HUES48 (cell line): Measurements from ENCODE around the gene DYSF.
"Not testable (repeated sequence)": the region's sequence is repeated elsewhere in the genome, so short reads cannot be mapped to it uniquely, and the experiment has no call there.

ENCODE experiments used
- H3K27ac ChIP-seq: one replicate; pipeline ENCODE4 v1.7.0; 2013; ENCODE audit warnings: low read depth, low read length, inconsistent platforms
- H3K27me3 ChIP-seq: 2 replicates; pipeline ENCODE4 v1.6.1; 2013; ENCODE audit warnings: mild to moderate bottlenecking, low read length; ENCODE audit not compliant: control insufficient read depth, insufficient read depth
- H3K36me3 ChIP-seq: 2 replicates; pipeline ENCODE4 v1.6.1; 2013; ENCODE audit warnings: low read length; ENCODE audit not compliant: control insufficient read depth, insufficient read depth
- H3K4me1 ChIP-seq: 2 replicates; pipeline ENCODE4 v1.6.1; 2013; ENCODE audit warnings: mild to moderate bottlenecking, low read length; ENCODE audit not compliant: control insufficient read depth, insufficient read depth
- H3K4me3 ChIP-seq: 2 replicates; pipeline ENCODE4 v1.5.1; 2013; ENCODE audit warnings: mild to moderate bottlenecking, low read depth, low read length
- H3K9ac ChIP-seq: 2 replicates; pipeline ENCODE4 v1.6.1; 2013; ENCODE audit warnings: mild to moderate bottlenecking, low read depth, low read length, moderate library complexity
- H3K9me3 ChIP-seq: 2 replicates; pipeline ENCODE4 v1.6.1; 2013; ENCODE audit warnings: low read length; ENCODE audit not compliant: control insufficient read depth, insufficient read depth

Gene DYSF

GRCh38 chr2:71637736-71638135 lies 184.4 kb downstream of the DYSF start:
- Histone ChIP-seq H3K9me3 (no peaks in the 10 kb centered on the region), H3K27me3 (no peaks in the 10 kb centered on the region), H3K4me1 (no peaks in the 10 kb centered on the region), H3K9ac (no peak overlapping the region), H3K36me3 (no peaks in the 10 kb centered on the region), H3K4me3 (no peak overlapping the region), H3K27ac (no peak overlapping the region)

GRCh38 chr2:71639735-71640134 lies 186.4 kb downstream of the DYSF start:
- Histone ChIP-seq H3K27ac (no peak overlapping the region), H3K4me1 (no peaks in the 10 kb centered on the region)

GRCh38 chr2:71640489-71640888 lies 187.1 kb downstream of the DYSF start:
- Histone ChIP-seq H3K27me3 (no peaks in the 10 kb centered on the region), H3K9me3 (no peaks in the 10 kb centered on the region), H3K36me3 (no peaks in the 10 kb centered on the region), H3K27ac (no peak overlapping the region), H3K4me1 (no peaks in the 10 kb centered on the region), H3K4me3 (no peak overlapping the region), H3K9ac (no peak overlapping the region)

More at GRCh38 chr2:71639735-71640134, 186.4 kb downstream of the DYSF start:
- Histone ChIP-seq H3K4me3 (no peak overlapping the region), H3K9me3 (no peaks in the 10 kb centered on the region), H3K27me3 (no peaks in the 10 kb centered on the region), H3K9ac (no peak overlapping the region), H3K36me3 (no peaks in the 10 kb centered on the region)

GRCh38 chr2:71643674-71644357 lies 190.5 kb downstream of the DYSF start:
- Histone ChIP-seq H3K4me1 (no peaks in the 10 kb centered on the region), H3K27ac (no peak overlapping the region), H3K36me3 (no peaks in the 10 kb centered on the region), H3K4me3 (no peak overlapping the region), H3K9ac (no peak overlapping the region), H3K9me3 (no peaks in the 10 kb centered on the region), H3K27me3 (no peaks in the 10 kb centered on the region)

GRCh38 chr2:71646028-71646427 lies 192.7 kb downstream of the DYSF start:
- Histone ChIP-seq H3K4me3 (no peak overlapping the region), H3K36me3 (no peaks in the 10 kb centered on the region), H3K9ac (no peak overlapping the region), H3K4me1 (no peaks in the 10 kb centered on the region), H3K9me3 (no peaks in the 10 kb centered on the region), H3K27ac (no peak overlapping the region), H3K27me3 (no peaks in the 10 kb centered on the region)

- H3K27me3 ChIP-seq, result no peaks in the 10 kb centered on the region
- no peaks in the 10 kb centered on the region for H3K4me1 ChIP-seq
- H3K9me3 ChIP-seq, result no peaks in the 10 kb centered on the region
- no peak overlapping the region for H3K9ac ChIP-seq
- no peaks in the 10 kb centered on the region for H3K36me3 ChIP-seq
- no peak overlapping the region for H3K4me3 ChIP-seq
- no peak overlapping the region for H3K27ac ChIP-seq
These were observed 194.0 kb downstream of the DYSF start for GRCh38 chr2:71647356-71647755.

GRCh38 chr2:71655498-71655897 lies 202.1 kb downstream of the DYSF start:
- H3K4me1 ChIP-seq, result no peaks in the 10 kb centered on the region
- no peaks in the 10 kb centered on the region for H3K36me3 ChIP-seq
- no peaks in the 10 kb centered on the region for H3K27me3 ChIP-seq
- no peak overlapping the region for H3K4me3 ChIP-seq
- no peak overlapping the region for H3K9ac ChIP-seq
- no peak overlapping the region for H3K27ac ChIP-seq
- peaks cover 14% of the 10 kb centered on the region for H3K9me3 ChIP-seq

GRCh38 chr2:71658256-71658655 lies 204.9 kb downstream of the DYSF start:
- H3K9ac ChIP-seq, H3K4me1 ChIP-seq, H3K4me3 ChIP-seq, H3K27ac ChIP-seq, H3K36me3 ChIP-seq, H3K27me3 ChIP-seq: not testable (repeated sequence)
- peaks cover 14% of the 10 kb centered on the region for H3K9me3 ChIP-seq

- H3K9me3 ChIP-seq, result peaks cover 14% of the 10 kb centered on the region
- no peaks in the 10 kb centered on the region for H3K27me3 ChIP-seq
- H3K9ac ChIP-seq, result no peak overlapping the region
- H3K27ac ChIP-seq, result no peak overlapping the region
- H3K36me3 ChIP-seq, result no peaks in the 10 kb centered on the region
- H3K4me3 ChIP-seq, result no peak overlapping the region
- H3K4me1 ChIP-seq, result no peaks in the 10 kb centered on the region
These were observed 205.4 kb downstream of the DYSF start for GRCh38 chr2:71658771-71659170.

GRCh38 chr2:71659868-71660518 lies 206.6 kb downstream of the DYSF start:
- no peak overlapping the region for H3K4me3 ChIP-seq
- H3K27ac ChIP-seq, result no peak overlapping the region
- peaks cover 14% of the 10 kb centered on the region for H3K9me3 ChIP-seq
- no peaks in the 10 kb centered on the region for H3K36me3 ChIP-seq
- no peaks in the 10 kb centered on the region for H3K4me1 ChIP-seq
- no peak overlapping the region for H3K9ac ChIP-seq
- no peaks in the 10 kb centered on the region for H3K27me3 ChIP-seq

- Histone ChIP-seq H3K27me3 (no peaks in the 10 kb centered on the region), H3K4me1 (no peaks in the 10 kb centered on the region), H3K4me3 (no peak overlapping the region), H3K9me3 (peaks cover 11% of the 10 kb centered on the region), H3K27ac (no peak overlapping the region), H3K36me3 (no peaks in the 10 kb centered on the region), H3K9ac (no peak overlapping the region)
These were observed 208.4 kb downstream of the DYSF start for GRCh38 chr2:71661782-71662181.
